Gastrocnemius medialis (tissue), 4 donors: ENCODE data around the gene GFER. TPM values are rescaled to one million over a fixed set of nuclear protein-coding genes. Genes with fewer than 3 reads are reported as not detected.
A peak's percentile ranks its signal among the peaks of the same experiment; 100 is the strongest.

ENCODE experiments used
- ATAC-seq, 2 donors: fragments of 150-250 bp; one replicate each; pipeline ENCODE4 v1.9.1; 2016
- DNase-seq, 2 donors: peaks; one replicate each; pipeline ENCODE4 v3.0.0-alpha.2; 2019
- H3K27ac ChIP-seq, 4 donors: fragments of 200-600 bp; sonication (generic); 1 replicate in 1 of 4; 2 replicates in 3 of 4; pipeline ENCODE4 v1.5.1; 2016 to 2018; ENCODE audit warnings: mild to moderate bottlenecking in 2 of 4, moderate library complexity in 1 of 4
- H3K27me3 ChIP-seq, 3 donors: fragments of 200-600 bp; sonication (generic) in 2 of 3; 1 replicate in 1 of 3; 2 replicates in 2 of 3; pipeline versions ENCODE4 v1.5.1 to v1.6.0; 2016 to 2019; ENCODE audit warnings: mild to moderate bottlenecking in 1 of 3, moderate library complexity in 1 of 3
- H3K36me3 ChIP-seq, 2 donors: fragments of 200-600 bp; sonication (generic) in 1 of 2; one replicate each; pipeline ENCODE4 v1.5.1; 2017 to 2018
- H3K4me1 ChIP-seq, 2 donors: fragments of 200-600 bp; sonication (generic) in 1 of 2; one replicate each; pipeline ENCODE4 v1.5.1; 2016 to 2017; ENCODE audit warnings: mild to moderate bottlenecking in 2 of 2
- H3K4me3 ChIP-seq, 4 donors: fragments of 200-600 bp; sonication (generic) in 3 of 4; 1 replicate in 1 of 4; 2 replicates in 3 of 4; pipeline ENCODE4 v1.5.1; 2016 to 2019; ENCODE audit warnings: mild to moderate bottlenecking in 2 of 4
- H3K9me3 ChIP-seq, 3 donors: fragments of 200-600 bp; sonication (generic) in 2 of 3; 1 replicate in 1 of 3; 2 replicates in 2 of 3; pipeline ENCODE4 v1.5.1; 2016 to 2019
- CTCF ChIP-seq, 5 experiments: fragments of 450-650 bp in 3 of 5; fragments of 200-600 bp in 2 of 5; sonication (generic) in 2 of 5; IDR thresholded peaks in 4 of 5; conservative IDR thresholded peaks in 1 of 5; 1 replicate in 4 of 5; 2 replicates in 1 of 5; pipeline ENCODE4 v1.5.1; 2016 to 2019; ENCODE audit warnings: antibody characterized with exemption in 5 of 5, mild to moderate bottlenecking in 3 of 5, moderate library complexity in 3 of 5
- POLR2A ChIP-seq, 2 donors: fragments of 450-650 bp; IDR thresholded peaks; one replicate each; pipeline ENCODE4 v1.6.1; 2017; ENCODE audit warnings: antibody characterized with exemption in 2 of 2, mild to moderate bottlenecking in 2 of 2, moderate library complexity in 2 of 2
- in situ Hi-C, 4 donors: fragments of 200-750 bp; cut with MboI; loops; one replicate each; pipeline versions ENCODE4 v1.15.0 to v1.8.0; 2017; ENCODE audit warnings: low sequenced_read_pairs in 4 of 4
- intact Hi-C: fragments of 100-400 bp; cut with DNase I; formaldehyde crosslinking; loops from one replicate; pipeline ENCODE4 v1.15.1; 2023; ENCODE audit warnings: low total_unique reads
- total RNA-seq, 4 donors: library from RNA; depleted of rRNA; stranded (reverse); fragments of >200 nt; gene quantifications; one replicate each; pipeline versions ENCODE4 v1.1.0 to v1.2.3, GENCODE V29; 2016

Gene GFER
- total RNA-seq, 4 donors from 2014 or later: 16.3 to 27.0 (median 20.1) TPM

GRCh38 chr16:2027024-2028010 lies 43.3 kb downstream of the GFER start:
- Histone ChIP-seq H3K36me3 (no peaks in the 10 kb centered on the region), H3K27me3 (no peaks in the 10 kb centered on the region), H3K4me1 (peaks cover 0 to 14% of the 10 kb centered on the region in 2 donors), H3K4me3 (peak overlapping the region; percentile 50 to 76 (median 65)), H3K27ac (peak overlapping the region in 3 of 4 donors; percentile 68 to 76 (median 72)), H3K9me3 (no peaks in the 10 kb centered on the region)
- in situ Hi-C loops (no loop called here), intact Hi-C loops (no loop called here)
- TF ChIP-seq CTCF (IDR thresholded peaks at IDR 0.05 in 4 of 5, conservative IDR thresholded peaks at IDR 0.05 in 1 of 5) (no peak), POLR2A (IDR thresholded peaks at IDR 0.05) (no peak)
- DNase-seq (no peak), ATAC-seq (no peak)

GRCh38 chr16:2028146-2028545 lies 44.2 kb downstream of the GFER start:
- peak overlapping the region; percentile 50 to 76 (median 65) for H3K4me3 ChIP-seq
- in situ Hi-C loops: no loop called here

GRCh38 chr16:2028620-2029220 lies 44.7 kb downstream of the GFER start:
- Histone ChIP-seq H3K4me1 (peaks cover 0 to 18% of the 10 kb centered on the region in 2 donors), H3K4me3 (peak overlapping the region; percentile 25 to 76 (median 56)), H3K27ac (peak overlapping the region in 3 of 4 donors; percentile 39 to 68 (median 49)), H3K36me3 (no peaks in the 10 kb centered on the region), H3K9me3 (no peaks in the 10 kb centered on the region), H3K27me3 (no peaks in the 10 kb centered on the region)
- DNase-seq: no peak
- TF ChIP-seq CTCF (IDR thresholded peaks at IDR 0.05 in 4 of 5, conservative IDR thresholded peaks at IDR 0.05 in 1 of 5) (no peak), POLR2A (IDR thresholded peaks at IDR 0.05) (no peak)
- no peak for ATAC-seq
- intact Hi-C loops: no loop called here
- in situ Hi-C loops: no loop called here

More at GRCh38 chr16:2028146-2028545, 44.2 kb downstream of the GFER start:
- Histone ChIP-seq H3K36me3 (no peaks in the 10 kb centered on the region), H3K4me1 (peaks cover 0 to 18% of the 10 kb centered on the region in 2 donors), H3K27ac (peak overlapping the region in 3 of 4 donors; percentile 39 to 68 (median 49)), H3K27me3 (no peaks in the 10 kb centered on the region), H3K9me3 (no peaks in the 10 kb centered on the region)
- intact Hi-C loops: no loop called here
- TF ChIP-seq CTCF (IDR thresholded peaks at IDR 0.05 in 4 of 5, conservative IDR thresholded peaks at IDR 0.05 in 1 of 5) (no peak), POLR2A (IDR thresholded peaks at IDR 0.05) (no peak)
- ATAC-seq: no peak
- no peak for DNase-seq

- Histone ChIP-seq H3K4me3 (peak overlapping the region; percentile 25 to 62 (median 32)), H3K36me3 (no peaks in the 10 kb centered on the region), H3K4me1 (peaks cover 0 to 20% of the 10 kb centered on the region in 2 donors), H3K27me3 (no peaks in the 10 kb centered on the region), H3K9me3 (no peaks in the 10 kb centered on the region), H3K27ac (peak overlapping the region; percentile 76 to 85 (median 78))
- no peak for ATAC-seq
- no peak for DNase-seq
- intact Hi-C loops (no loop called here), in situ Hi-C loops (no loop called here)
- no peak for TF ChIP-seq CTCF (IDR thresholded peaks at IDR 0.05 in 4 of 5, conservative IDR thresholded peaks at IDR 0.05 in 1 of 5)
- TF ChIP-seq POLR2A (IDR thresholded peaks at IDR 0.05): no peak
Measured at GRCh38 chr16:2029350-2029749, 45.4 kb downstream of the GFER start.
